Activated T-cell treated with anti-CD3 and anti-CD28 coated beads, Interleukin-2, amount 50 U/mL, for 24 hours (primary cell): ENCODE data around the gene KRTAP5-7.
"Not testable (repeated sequence)": the region's sequence is repeated elsewhere in the genome, so short reads cannot be mapped to it uniquely, and the experiment has no call there.

Source experiments
- DNase-seq: peaks from one replicate; pipeline ENCODE4 v3.0.0-alpha.2; 2020
- H3K27ac Mint-ChIP-seq: 2 replicates; pipeline ENCODE4 v1.8.0; 2020; ENCODE audit warnings: mild to moderate bottlenecking, mixed read lengths
- H3K27me3 Mint-ChIP-seq: 2 replicates; pipeline ENCODE4 v1.8.0; 2020; ENCODE audit warnings: mixed read lengths
- H3K36me3 Mint-ChIP-seq: 2 replicates; pipeline ENCODE4 v1.8.0; 2020; ENCODE audit warnings: low read depth, mixed read lengths
- H3K4me1 Mint-ChIP-seq: 2 replicates; pipeline ENCODE4 v1.8.0; 2020; ENCODE audit warnings: low read depth, mixed read lengths
- H3K4me3 Mint-ChIP-seq: 2 replicates; pipeline ENCODE4 v1.8.0; 2020; ENCODE audit warnings: mild to moderate bottlenecking, moderate library complexity, mixed read lengths
- H3K9me3 Mint-ChIP-seq: 2 replicates; pipeline ENCODE4 v1.8.0; 2020; ENCODE audit warnings: mixed read lengths

Gene KRTAP5-7, protein sequence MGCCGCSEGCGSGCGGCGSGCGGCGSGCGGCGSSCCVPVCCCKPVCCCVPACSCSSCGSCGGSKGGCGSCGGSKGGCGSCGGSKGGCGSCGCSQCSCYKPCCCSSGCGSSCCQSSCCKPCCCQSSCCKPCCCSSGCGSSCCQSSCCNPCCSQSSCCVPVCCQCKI

GRCh38 chr11:71526796-71527575 is at the start of gene KRTAP5-7:
KRTAP5-7 (plus strand) TSS chr11:71527267; CDS start chr11:71527301, 34 bp downstream.
- not testable (repeated sequence) for H3K4me3 Mint-ChIP-seq, H3K36me3 Mint-ChIP-seq, H3K4me1 Mint-ChIP-seq, H3K27ac Mint-ChIP-seq, H3K9me3 Mint-ChIP-seq
- H3K27me3 Mint-ChIP-seq = peaks cover 14% of the 10 kb centered on the region
- DNase-seq = peak; percentile 11

- no peaks in the 10 kb centered on the region for H3K4me1 Mint-ChIP-seq
- H3K27me3 Mint-ChIP-seq = no peaks in the 10 kb centered on the region
- H3K27ac Mint-ChIP-seq = peak overlapping the region; percentile 50
- DNase-seq = no peak
- H3K9me3 Mint-ChIP-seq = no peaks in the 10 kb centered on the region
- H3K4me3 Mint-ChIP-seq = no peak overlapping the region
- peaks cover 88% of the 10 kb centered on the region for H3K36me3 Mint-ChIP-seq
Observed at GRCh38 chr11:71477641-71478527, 49.2 kb upstream of the KRTAP5-7 start.

GRCh38 chr11:71478528-71478840 is 48.6 kb upstream of the KRTAP5-7 start:
- Mint-ChIP-seq H3K27ac (no peak overlapping the region), H3K9me3 (no peaks in the 10 kb centered on the region), H3K27me3 (no peaks in the 10 kb centered on the region), H3K4me1 (no peaks in the 10 kb centered on the region), H3K4me3 (no peak overlapping the region), H3K36me3 (peaks cover 88% of the 10 kb centered on the region)
- DNase-seq = no peak

DNA sequence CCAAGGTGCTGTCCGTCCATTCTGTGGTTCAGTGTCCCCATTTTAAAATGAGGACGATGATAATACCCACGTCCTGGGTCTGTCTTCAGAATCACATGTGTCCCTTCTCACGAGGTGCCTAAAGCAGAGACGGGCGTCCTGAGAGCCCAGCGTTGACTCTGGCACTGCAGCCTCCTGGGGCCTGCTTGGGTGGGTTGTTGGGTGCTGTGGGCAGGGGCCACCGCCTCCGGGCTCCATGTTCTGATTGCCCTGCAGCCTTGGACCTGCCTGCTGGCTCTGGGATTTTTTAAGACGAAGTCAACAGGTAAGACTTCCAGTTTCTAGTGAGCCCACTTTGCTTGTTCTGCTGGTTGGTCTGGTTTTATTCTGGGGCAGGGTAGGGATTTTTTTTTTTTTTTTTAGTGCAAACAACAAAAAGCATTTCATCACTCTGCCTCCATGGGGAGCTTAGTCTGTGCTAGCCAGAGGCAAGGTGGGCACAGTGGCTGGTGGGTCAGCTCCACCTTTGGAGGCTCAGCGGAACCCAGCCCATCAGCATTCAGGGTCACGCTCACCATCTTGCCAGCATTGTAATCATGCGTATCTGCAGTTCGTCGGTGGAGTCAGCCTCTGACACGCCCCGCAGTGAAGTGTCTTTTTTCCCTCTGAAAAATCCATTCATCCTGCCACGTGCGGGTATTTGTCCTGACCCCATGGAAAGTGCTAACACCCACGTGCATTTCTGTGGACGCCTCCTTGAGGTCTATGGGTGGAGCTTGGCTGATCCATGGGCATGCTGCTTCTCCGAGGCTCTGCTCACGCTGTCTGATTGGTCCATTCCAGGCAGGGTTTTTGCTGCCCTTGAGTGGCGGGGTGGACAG is 45.7 kb upstream of the KRTAP5-7 start:
- no peak overlapping the region for H3K27ac Mint-ChIP-seq
- H3K36me3 Mint-ChIP-seq = peaks cover 91% of the 10 kb centered on the region
- H3K9me3 Mint-ChIP-seq = no peaks in the 10 kb centered on the region
- H3K4me1 Mint-ChIP-seq = no peaks in the 10 kb centered on the region
- DNase-seq = no peak
- H3K27me3 Mint-ChIP-seq = no peaks in the 10 kb centered on the region
- no peak overlapping the region for H3K4me3 Mint-ChIP-seq

DNA sequence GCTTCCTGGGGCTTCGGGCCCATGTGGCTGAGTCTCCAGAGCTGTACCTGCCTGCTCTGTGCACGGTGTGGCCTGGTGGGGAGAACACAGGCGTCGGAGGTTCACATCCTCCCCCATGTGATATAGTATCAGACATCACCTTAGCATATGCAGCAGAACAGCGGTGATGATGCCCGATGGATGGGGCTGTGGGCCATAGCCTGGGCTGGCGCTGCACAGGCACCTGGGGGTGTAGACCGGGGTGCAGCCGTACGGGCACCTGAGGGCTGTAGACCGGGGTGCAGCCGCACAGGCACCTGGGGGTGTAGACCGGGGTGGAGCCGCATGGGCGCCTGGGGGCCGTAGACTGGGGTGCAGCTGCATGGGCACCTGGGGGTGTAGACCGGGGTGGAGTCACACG is 44.9 kb upstream of the KRTAP5-7 start:
- H3K27me3 Mint-ChIP-seq = no peaks in the 10 kb centered on the region
- DNase-seq = no peak
- H3K4me3 Mint-ChIP-seq = no peak overlapping the region
- H3K4me1 Mint-ChIP-seq = no peaks in the 10 kb centered on the region
- H3K36me3 Mint-ChIP-seq = peaks cover 90% of the 10 kb centered on the region
- H3K27ac Mint-ChIP-seq = no peak overlapping the region
- H3K9me3 Mint-ChIP-seq = no peaks in the 10 kb centered on the region

DNA sequence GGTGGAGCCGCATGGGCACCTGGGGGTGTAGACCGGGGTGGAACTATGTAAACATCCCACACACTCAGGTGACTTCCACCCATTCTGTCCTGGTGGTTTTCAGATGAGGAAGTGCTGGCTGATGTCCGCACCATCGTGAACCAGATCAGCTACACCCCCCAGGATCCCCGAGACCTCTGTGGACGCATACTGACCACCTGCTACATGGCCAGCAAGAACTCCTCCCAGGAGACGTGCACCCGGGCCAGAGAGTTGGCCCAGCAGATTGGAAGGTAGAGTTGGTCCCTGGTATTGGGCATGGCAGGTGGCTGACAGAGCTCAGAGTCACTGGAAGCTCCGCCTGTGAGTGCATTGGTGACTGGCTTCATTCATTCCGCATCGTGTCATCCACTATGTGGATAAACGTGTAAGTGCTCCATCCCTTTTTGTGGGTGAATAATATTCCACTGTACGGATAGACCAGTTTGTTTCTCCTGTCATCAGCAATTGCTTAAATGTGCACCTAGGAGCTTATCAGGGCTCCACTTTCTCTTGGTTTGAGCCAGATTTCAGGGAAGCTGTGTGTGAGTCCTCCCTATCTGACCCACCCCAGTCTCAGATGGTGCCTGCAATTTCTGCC is 44.2 kb upstream of the KRTAP5-7 start:
- Mint-ChIP-seq H3K27me3 (no peaks in the 10 kb centered on the region), H3K36me3 (peaks cover 88% of the 10 kb centered on the region), H3K27ac (no peak overlapping the region), H3K4me1 (peaks cover under 1% of the 10 kb centered on the region), H3K9me3 (no peaks in the 10 kb centered on the region), H3K4me3 (no peak overlapping the region)
- no peak for DNase-seq

DNA sequence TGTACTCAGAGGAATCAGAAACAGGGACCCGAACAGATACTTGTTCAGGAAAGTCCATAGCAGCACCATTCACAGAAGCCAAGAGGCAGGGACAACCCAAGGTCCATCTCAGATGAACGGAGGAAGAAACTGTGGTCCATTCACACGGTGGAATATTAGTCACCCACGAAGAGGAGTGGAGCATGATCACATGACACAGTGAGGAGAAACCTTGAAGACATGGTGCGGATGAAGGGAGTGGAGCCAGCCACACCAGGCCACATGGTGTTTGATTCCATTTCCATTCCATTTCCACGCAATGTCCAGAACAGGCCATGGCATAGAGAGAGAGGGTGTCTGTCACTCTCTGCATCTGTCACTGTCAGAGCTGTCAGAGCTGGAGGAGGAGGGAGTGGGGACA is 43.4 kb upstream of the KRTAP5-7 start:
- no peaks in the 10 kb centered on the region for H3K27me3 Mint-ChIP-seq
- H3K4me3 Mint-ChIP-seq = no peak overlapping the region
- no peak for DNase-seq
- H3K9me3 Mint-ChIP-seq = no peaks in the 10 kb centered on the region
- H3K4me1 Mint-ChIP-seq = peaks cover 9% of the 10 kb centered on the region
- peaks cover 88% of the 10 kb centered on the region for H3K36me3 Mint-ChIP-seq
- H3K27ac Mint-ChIP-seq = no peak overlapping the region

DNA sequence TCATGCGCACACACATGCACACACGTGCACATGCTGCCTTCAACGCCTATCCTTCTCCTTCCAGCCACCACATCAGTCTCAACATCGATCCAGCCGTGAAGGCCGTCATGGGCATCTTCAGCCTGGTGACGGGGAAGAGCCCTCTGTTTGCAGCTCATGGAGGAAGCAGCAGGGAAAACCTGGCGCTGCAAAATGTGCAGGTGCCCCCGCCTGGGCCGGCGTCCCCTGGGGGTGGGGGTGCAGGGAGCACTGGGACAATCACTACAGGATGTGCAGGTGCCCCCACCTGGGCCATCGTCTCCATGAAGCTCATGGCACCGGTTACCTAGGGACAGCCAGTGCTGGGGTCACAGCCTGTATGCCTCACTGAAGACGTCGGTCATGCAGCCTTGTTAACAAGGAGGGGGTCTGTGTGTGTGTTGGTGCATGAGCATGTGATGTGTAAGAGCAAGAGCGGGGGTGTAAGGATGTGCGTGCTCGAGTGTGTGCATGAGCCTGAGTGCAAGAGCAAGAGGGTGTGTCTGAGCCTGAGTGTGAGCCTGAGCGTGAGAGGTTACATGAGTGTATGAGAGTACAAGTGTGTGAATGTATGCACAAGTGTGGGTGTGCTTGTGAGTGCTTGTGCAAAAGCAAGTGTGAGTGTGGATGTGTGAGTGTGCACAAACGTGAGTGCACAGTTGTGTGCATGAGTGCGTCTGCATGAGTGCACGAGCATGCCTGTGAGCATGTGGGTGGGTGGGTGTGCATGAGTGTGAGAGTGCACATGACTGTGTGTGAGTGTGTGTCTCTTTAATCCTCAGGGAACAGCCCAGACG is 42.6 kb upstream of the KRTAP5-7 start:
- H3K4me1 Mint-ChIP-seq = peaks cover 17% of the 10 kb centered on the region
- H3K36me3 Mint-ChIP-seq = peaks cover 88% of the 10 kb centered on the region
- H3K4me3 Mint-ChIP-seq = no peak overlapping the region
- no peak overlapping the region for H3K27ac Mint-ChIP-seq
- no peaks in the 10 kb centered on the region for H3K27me3 Mint-ChIP-seq
- no peak for DNase-seq
- H3K9me3 Mint-ChIP-seq = no peaks in the 10 kb centered on the region

GRCh38 chr11:71485063-71485399 is 42.0 kb upstream of the KRTAP5-7 start:
- no peak for DNase-seq
- no peak overlapping the region for H3K27ac Mint-ChIP-seq
- H3K9me3 Mint-ChIP-seq = no peaks in the 10 kb centered on the region
- H3K4me1 Mint-ChIP-seq = peaks cover 21% of the 10 kb centered on the region
- peaks cover 88% of the 10 kb centered on the region for H3K36me3 Mint-ChIP-seq
- no peaks in the 10 kb centered on the region for H3K27me3 Mint-ChIP-seq
- no peak overlapping the region for H3K4me3 Mint-ChIP-seq

DNA sequence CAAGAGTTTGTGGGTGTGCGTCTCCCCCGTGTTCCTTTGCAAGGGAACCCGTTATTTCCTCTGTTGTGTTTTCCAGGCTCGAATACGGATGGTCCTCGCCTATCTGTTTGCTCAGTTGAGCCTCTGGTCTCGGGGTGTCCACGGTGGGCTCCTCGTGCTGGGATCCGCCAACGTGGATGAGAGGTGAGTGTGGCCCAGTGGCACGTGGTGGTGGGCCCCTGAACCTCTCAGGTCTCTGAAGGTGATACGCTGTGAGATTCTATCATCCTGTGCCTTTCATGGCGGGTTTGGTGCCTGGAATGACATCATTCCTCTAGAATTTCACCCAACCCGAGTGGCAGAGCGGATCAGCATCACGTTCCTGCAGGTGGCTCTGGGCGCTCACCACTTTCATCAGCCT is 41.6 kb upstream of the KRTAP5-7 start:
- H3K4me1 Mint-ChIP-seq = peaks cover 23% of the 10 kb centered on the region
- H3K9me3 Mint-ChIP-seq = no peaks in the 10 kb centered on the region
- DNase-seq = peak; percentile 11
- no peak overlapping the region for H3K4me3 Mint-ChIP-seq
- no peak overlapping the region for H3K27ac Mint-ChIP-seq
- peaks cover 90% of the 10 kb centered on the region for H3K36me3 Mint-ChIP-seq
- no peaks in the 10 kb centered on the region for H3K27me3 Mint-ChIP-seq

DNA sequence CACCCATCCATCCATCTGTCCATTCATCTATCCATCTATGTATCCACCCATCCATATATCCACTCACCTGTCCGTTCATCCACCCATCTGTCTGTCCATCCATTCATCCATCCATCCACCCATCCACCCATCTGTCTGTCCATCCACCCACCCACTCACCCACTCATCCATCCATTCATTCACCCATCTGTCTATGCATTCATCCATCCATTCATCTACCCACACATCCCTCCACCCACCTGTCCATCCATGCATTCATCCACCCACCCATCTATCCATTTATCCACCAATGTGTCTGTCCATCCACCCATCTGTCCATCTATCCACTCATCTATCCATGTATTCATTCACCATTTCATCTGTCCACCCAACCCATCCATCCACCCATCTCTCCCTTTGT is 40.7 kb upstream of the KRTAP5-7 start:
- Mint-ChIP-seq H3K4me3 (no peak overlapping the region), H3K4me1 (peaks cover 23% of the 10 kb centered on the region), H3K27me3 (no peaks in the 10 kb centered on the region), H3K36me3 (peaks cover 90% of the 10 kb centered on the region), H3K27ac (no peak overlapping the region), H3K9me3 (no peaks in the 10 kb centered on the region)
- DNase-seq = no peak

- Mint-ChIP-seq H3K27ac (peak overlapping the region; percentile 87), H3K27me3 (no peaks in the 10 kb centered on the region), H3K36me3 (peaks cover 90% of the 10 kb centered on the region), H3K4me3 (peak overlapping the region; percentile 4), H3K9me3 (no peaks in the 10 kb centered on the region), H3K4me1 (peaks cover 23% of the 10 kb centered on the region)
- peak; percentile 7 for DNase-seq
Observed at GRCh38 chr11:71488681-71489270, 38.3 kb upstream of the KRTAP5-7 start.
